ENCODE measurements around the gene CC2D1A. TPM values are rescaled to one million over a fixed set of nuclear protein-coding genes. Genes with fewer than 3 reads are reported as not detected.

Gene CC2D1A
- total and polyA plus RNA-seq, 2 donors (not counting 1 experiment from before 2014, with no cell fraction given): 34.3 to 47.2 TPM

DNA sequence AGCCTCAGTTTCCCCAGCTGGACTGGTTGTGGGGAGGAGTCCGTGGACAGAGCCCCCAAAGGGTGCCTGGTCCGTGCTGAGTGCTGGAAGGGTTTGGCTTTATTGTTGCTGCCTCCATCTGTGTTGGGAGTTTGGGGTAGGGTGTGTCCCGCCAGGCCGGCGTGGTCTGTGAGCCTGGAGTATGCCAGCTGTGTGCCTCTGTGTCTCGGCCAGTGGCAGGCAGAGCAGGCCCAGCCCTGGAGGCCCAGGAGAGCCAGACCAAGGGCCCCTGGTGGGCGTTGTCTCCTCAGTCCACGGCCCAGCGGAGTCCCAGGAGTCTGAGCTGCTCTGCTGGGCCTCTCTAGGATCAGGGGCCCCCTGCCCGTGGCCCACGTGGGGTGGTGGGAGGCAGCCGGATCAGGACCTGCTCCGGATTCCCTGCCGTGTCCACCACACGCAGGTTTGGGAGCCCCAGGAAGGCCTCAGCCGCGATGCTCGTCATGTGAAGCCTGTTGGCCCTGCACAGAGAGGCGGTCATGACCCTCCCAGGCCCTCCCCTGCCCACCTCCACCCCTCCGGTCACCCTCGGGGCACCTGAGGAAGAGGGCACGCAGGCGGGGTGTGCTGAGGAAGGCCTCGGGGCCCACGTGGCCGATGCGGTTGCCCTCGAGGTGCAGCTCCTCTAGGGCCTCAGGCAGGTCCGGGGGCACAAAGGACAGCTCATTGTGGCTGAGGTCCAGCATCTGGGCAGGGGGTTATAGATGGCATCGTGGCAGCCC lies 25.6 kb downstream of the CC2D1A start:
- CTCF ChIA-PET: interaction anchor here (0.6 kb wide), 1 partner anchor 338 kb away, joined by 3 read pairs; no protein-coding TSS in a partner anchor
- whole genome bisulfite sequencing (ENCODE audit: insufficient coverage): 95% methylated on average over 28 of the region's 30 CpGs

DNA sequence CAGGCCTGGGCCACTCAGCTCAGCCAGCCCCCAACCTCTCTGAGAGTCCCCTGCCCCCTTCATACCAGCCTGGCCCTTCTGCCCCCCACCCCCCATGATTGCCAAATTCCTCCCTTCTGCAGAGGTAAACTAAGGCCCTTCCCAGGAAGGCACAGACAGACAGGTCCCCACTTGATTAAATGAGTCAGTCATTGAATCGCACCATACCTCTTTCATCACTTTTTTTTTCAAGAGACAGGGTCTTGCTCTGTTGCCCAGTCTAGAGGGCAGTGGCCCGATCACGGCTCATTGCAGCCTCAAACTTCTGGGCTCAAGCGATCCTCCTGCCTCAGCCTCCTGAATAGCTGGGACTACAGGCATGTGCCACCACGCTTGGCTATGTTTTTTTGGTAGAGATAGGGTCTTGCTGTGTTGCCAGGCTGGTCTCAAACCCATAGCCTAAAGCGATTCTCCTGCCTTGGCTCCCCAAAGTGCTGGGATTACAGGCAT lies 26.2 kb downstream of the CC2D1A start:
- ATAC-seq (ENCODE audit: low read depth) (no peak), DNase-seq (no peak)
- Histone ChIP-seq H3K4me1 (ENCODE audit: control insufficient read depth in 2 of 2, insufficient read depth in 2 of 2, low read length in 2 of 2) (no peaks in the 10 kb centered on the region), H3K27ac (ENCODE audit: low read length in 2 of 2) (no peak overlapping the region), H3K9ac (ENCODE audit: low read length) (no peak overlapping the region), H2AFZ (ENCODE audit: insufficient read depth, low read depth, low read length, poor library complexity, severe bottlenecking) (no peak overlapping the region), H4K20me1 (ENCODE audit: control insufficient read depth, insufficient read depth, low read length, poor library complexity, severe bottlenecking) (no peaks in the 10 kb centered on the region), H3K4me2 (replicated peaks; ENCODE audit: low read depth, low read length, poor library complexity, severe bottlenecking) (no peak overlapping the region), H3K4me3 (ENCODE audit: control extremely low read depth in 1 of 5, extremely low read depth in 1 of 5, insufficient read depth in 1 of 5, low read depth in 2 of 5, low read length in 4 of 5) (no peak overlapping the region), H3K79me2 (ENCODE audit: control insufficient read depth, insufficient read depth, low read length) (no peaks in the 10 kb centered on the region), H3K9me3 (ENCODE audit: control extremely low read depth in 1 of 3, control insufficient read depth in 2 of 3, insufficient read depth in 1 of 3, low read length in 2 of 3) (no peaks in the 10 kb centered on the region), H3K27me3 (replicated peaks in 1 of 4; ENCODE audit: control extremely low read depth in 1 of 4, control insufficient read depth in 3 of 4, insufficient read depth in 4 of 4, low read length in 3 of 4) (peaks cover 0 to 5% (median 0%) of the 10 kb centered on the region in 4 experiments), H3K36me3 (replicated peaks in 1 of 2; ENCODE audit: control extremely low read depth in 1 of 2, control insufficient read depth in 1 of 2, extremely low read depth in 1 of 2, insufficient read depth in 2 of 2, low read length in 1 of 2) (peaks cover 2 to 3% of the 10 kb centered on the region in 2 experiments)
- no peak overlapping the region for H3K4me3 Mint-ChIP-seq
- H3K27me3 Mint-ChIP-seq: peaks cover 9% of the 10 kb centered on the region
- ChIA-PET CTCF (interaction anchor here (0.6 to 2.2 kb wide), 3 partner anchors 110 to 338 kb away, joined by 3 to 13 read pairs (median 5); no protein-coding TSS in a partner anchor), POLR2A (no interaction called here)
- intact Hi-C loops (cut with micrococcal nuclease): no loop called here
- H3K27ac Mint-ChIP-seq: no peak overlapping the region
- TF ChIP-seq, protein P1, sequence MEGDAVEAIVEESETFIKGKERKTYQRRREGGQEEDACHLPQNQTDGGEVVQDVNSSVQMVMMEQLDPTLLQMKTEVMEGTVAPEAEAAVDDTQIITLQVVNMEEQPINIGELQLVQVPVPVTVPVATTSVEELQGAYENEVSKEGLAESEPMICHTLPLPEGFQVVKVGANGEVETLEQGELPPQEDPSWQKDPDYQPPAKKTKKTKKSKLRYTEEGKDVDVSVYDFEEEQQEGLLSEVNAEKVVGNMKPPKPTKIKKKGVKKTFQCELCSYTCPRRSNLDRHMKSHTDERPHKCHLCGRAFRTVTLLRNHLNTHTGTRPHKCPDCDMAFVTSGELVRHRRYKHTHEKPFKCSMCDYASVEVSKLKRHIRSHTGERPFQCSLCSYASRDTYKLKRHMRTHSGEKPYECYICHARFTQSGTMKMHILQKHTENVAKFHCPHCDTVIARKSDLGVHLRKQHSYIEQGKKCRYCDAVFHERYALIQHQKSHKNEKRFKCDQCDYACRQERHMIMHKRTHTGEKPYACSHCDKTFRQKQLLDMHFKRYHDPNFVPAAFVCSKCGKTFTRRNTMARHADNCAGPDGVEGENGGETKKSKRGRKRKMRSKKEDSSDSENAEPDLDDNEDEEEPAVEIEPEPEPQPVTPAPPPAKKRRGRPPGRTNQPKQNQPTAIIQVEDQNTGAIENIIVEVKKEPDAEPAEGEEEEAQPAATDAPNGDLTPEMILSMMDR (IDR thresholded peaks at IDR 0.05): no peak
- no peak for TF ChIP-seq EZH2 (IDR thresholded peaks at IDR 0.05; ENCODE audit: borderline replicate concordance, insufficient read depth, low read depth, low read length, poor library complexity, severe bottlenecking)
- peaks cover 10% of the 10 kb centered on the region for H3K4me1 Mint-ChIP-seq
- no peaks in the 10 kb centered on the region for H3K9me3 Mint-ChIP-seq (ENCODE audit: insufficient read depth)
- WGBS (ENCODE audit: insufficient coverage): 94% methylated on average over 5 of the region's 6 CpGs

More for the DNA sequence above, 25.6 kb downstream of the CC2D1A start:
- POLR2A ChIA-PET: no interaction called here
- Histone ChIP-seq H3K36me3 (replicated peaks in 1 of 2; ENCODE audit: control extremely low read depth in 1 of 2, control insufficient read depth in 1 of 2, extremely low read depth in 1 of 2, insufficient read depth in 2 of 2, low read length in 1 of 2) (peaks cover 2 to 7% of the 10 kb centered on the region in 2 experiments), H3K4me1 (ENCODE audit: control insufficient read depth in 2 of 2, insufficient read depth in 2 of 2, low read length in 2 of 2) (no peaks in the 10 kb centered on the region), H2AFZ (ENCODE audit: insufficient read depth, low read depth, low read length, poor library complexity, severe bottlenecking) (no peak overlapping the region), H3K27me3 (replicated peaks in 1 of 4; ENCODE audit: control extremely low read depth in 1 of 4, control insufficient read depth in 3 of 4, insufficient read depth in 4 of 4, low read length in 3 of 4) (peaks cover 0 to 5% (median 0%) of the 10 kb centered on the region in 4 experiments), H3K9ac (ENCODE audit: low read length) (no peak overlapping the region), H4K20me1 (ENCODE audit: control insufficient read depth, insufficient read depth, low read length, poor library complexity, severe bottlenecking) (no peaks in the 10 kb centered on the region), H3K9me3 (ENCODE audit: control extremely low read depth in 1 of 3, control insufficient read depth in 2 of 3, insufficient read depth in 1 of 3, low read length in 2 of 3) (no peaks in the 10 kb centered on the region), H3K79me2 (ENCODE audit: control insufficient read depth, insufficient read depth, low read length) (no peaks in the 10 kb centered on the region), H3K4me2 (replicated peaks; ENCODE audit: low read depth, low read length, poor library complexity, severe bottlenecking) (no peak overlapping the region), H3K27ac (ENCODE audit: low read length in 2 of 2) (no peak overlapping the region), H3K4me3 (ENCODE audit: control extremely low read depth in 1 of 5, extremely low read depth in 1 of 5, insufficient read depth in 1 of 5, low read depth in 2 of 5, low read length in 4 of 5) (no peak overlapping the region)
- Mint-ChIP-seq H3K4me1 (peaks cover 10% of the 10 kb centered on the region), H3K27me3 (peaks cover 8% of the 10 kb centered on the region), H3K27ac (no peak overlapping the region), H3K9me3 (ENCODE audit: insufficient read depth) (no peaks in the 10 kb centered on the region), H3K4me3 (no peak overlapping the region)
- no peak for DNase-seq
- no peak for ATAC-seq (ENCODE audit: low read depth)
- no peak for TF ChIP-seq EZH2 (IDR thresholded peaks at IDR 0.05; ENCODE audit: borderline replicate concordance, insufficient read depth, low read depth, low read length, poor library complexity, severe bottlenecking)
- TF ChIP-seq, protein P1 (IDR thresholded peaks at IDR 0.05): no peak
- intact Hi-C loops (cut with micrococcal nuclease): no loop called here

Data from B cell (primary cell).